Measurements from ENCODE around the gene WDR81.

- TF ChIP-seq CTCF (IDR thresholded peaks at IDR 0.05) (no peak), POLR2A (IDR thresholded peaks at IDR 0.05) (no peak), POLR2AphosphoS5 (IDR thresholded peaks at IDR 0.05) (no peak)
Observed at GRCh38 chr17:1782171-1782567, 57.7 kb downstream of the WDR81 start.

All from transverse colon (tissue), 4 donors.